A673 (cell line): Measurements from ENCODE around the gene RNF157. TPM values are rescaled to one million over a fixed set of nuclear protein-coding genes. Genes with fewer than 3 reads are reported as not detected.

Experiments used
- BruUV-seq: library from RNA; stranded (reverse); fragments of 400-500 nt; replicated peaks from 2 replicates; lab custom pipeline; 2021; lab: Mats Ljungman, UMichigan
- CTCF ChIA-PET: fragments of 300-600 bp; sonication (Branson Sonifier 250); formaldehyde crosslinking; loops from one replicate; lab custom pipeline; 2022; ENCODE audit warnings: antibody characterized with exemption; lab: Charles Lee
- POLR2A ChIA-PET: fragments of 300-600 bp; sonication (Branson Sonifier 250); formaldehyde crosslinking; loops from one replicate; lab custom pipeline; 2022; ENCODE audit warnings: antibody characterized with exemption; ENCODE audit not compliant: low non-redundant PET; lab: Charles Lee
- DNase-seq: peaks from one replicate; pipeline ENCODE4 v3.0.0-alpha.2; 2015; ENCODE audit warnings: low spot score
- H3K27ac ChIP-seq: fragments of 200-600 bp; sonication (generic); 2 replicates; pipeline ENCODE4 v1.5.1; 2016; ENCODE audit warnings: mixed run types, low read depth, mild to moderate bottlenecking, mixed read lengths, antibody characterized with exemption, low read length; ENCODE audit not compliant: poor library complexity, severe bottlenecking
- H3K27me3 ChIP-seq: fragments of 200-600 bp; sonication (generic); replicated peaks from 2 replicates; pipeline ENCODE4 v1.6.1; 2017; ENCODE audit warnings: mixed run types, low read depth, mild to moderate bottlenecking, mixed read lengths, antibody characterized with exemption, low read length; ENCODE audit not compliant: insufficient read depth, poor library complexity
- H3K36me3 ChIP-seq: fragments of 200-600 bp; sonication (generic); 2 replicates; pipeline ENCODE4 v1.6.1; 2016; ENCODE audit warnings: mixed run types, mild to moderate bottlenecking, mixed read lengths, antibody characterized with exemption, low read length; ENCODE audit not compliant: insufficient read depth, poor library complexity, severe bottlenecking
- H3K4me1 ChIP-seq: fragments of 200-600 bp; sonication (generic); 2 replicates; pipeline ENCODE4 v1.6.1; 2017; ENCODE audit warnings: mixed run types, mild to moderate bottlenecking, mixed read lengths, antibody characterized with exemption, low read length; ENCODE audit not compliant: insufficient read depth, poor library complexity, severe bottlenecking
- H3K4me3 ChIP-seq: fragments of 200-600 bp; sonication (generic); 2 replicates; pipeline ENCODE4 v1.5.1; 2016; ENCODE audit warnings: low read depth, mixed run types, mild to moderate bottlenecking, mixed read lengths, low read length; ENCODE audit not compliant: poor library complexity, severe bottlenecking
- H3K9me3 ChIP-seq: fragments of 200-600 bp; sonication (generic); 2 replicates; pipeline ENCODE4 v1.6.1; 2016; ENCODE audit warnings: mixed run types, low read depth, mild to moderate bottlenecking, mixed read lengths, antibody characterized with exemption, low read length; ENCODE audit not compliant: poor library complexity, severe bottlenecking
- EZH2 ChIP-seq: fragments of 200-600 bp; sonication (generic); IDR thresholded peaks from 2 replicates; pipeline ENCODE4 v1.6.1; 2017; ENCODE audit warnings: borderline replicate concordance, low read depth, mild to moderate bottlenecking, mixed read lengths, antibody characterized with exemption, low read length; ENCODE audit not compliant: poor library complexity, severe bottlenecking
- intact Hi-C: fragments of 100-400 bp; cut with micrococcal nuclease; formaldehyde crosslinking; loops from one replicate; pipeline ENCODE4 v1.10.0; 2022; ENCODE audit not compliant: unreplicated experiment
- total RNA-seq: library from RNA; stranded (reverse); gene quantifications from 2 replicates; pipeline ENCODE4 v1.2.3, GENCODE V29; 2021
- TF ChIP-seq, protein P1 (sequence below): fragments of 300-800, 200-600 bp; sonication (generic); conservative IDR thresholded peaks from 2 replicates; pipeline ENCODE4 v1.5.1; 2017; ENCODE audit warnings: low read depth, mild to moderate bottlenecking, antibody characterized with exemption, low read length, moderate library complexity, mixed read lengths

The RNF157 gene
- total RNA-seq, 1 experiment from 2014 or later, result 0.56 TPM

DNA sequence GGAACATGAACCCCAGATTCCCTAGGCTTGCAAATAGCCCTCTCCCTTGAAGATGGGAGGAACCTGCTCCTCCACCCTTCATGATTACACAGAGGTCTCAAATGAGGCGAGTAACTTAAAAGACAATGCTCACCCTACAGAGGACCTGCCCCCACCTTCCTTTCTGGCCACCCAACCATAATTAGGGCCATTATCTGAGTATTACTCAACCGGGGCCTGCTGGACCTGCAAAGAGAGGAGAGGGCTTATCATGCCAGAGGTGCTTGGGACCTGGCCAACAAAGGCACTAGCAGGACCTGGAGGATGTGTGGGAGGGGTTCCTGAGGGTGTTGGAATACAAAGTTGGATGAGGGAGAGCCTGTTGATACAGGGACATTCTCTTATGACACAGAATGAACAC is 42.4 kb downstream of the RNF157 start:
- POLR2A ChIA-PET, result no interaction called here
- intact Hi-C loops, result no loop called here
- CTCF ChIA-PET, result no interaction called here

DNA sequence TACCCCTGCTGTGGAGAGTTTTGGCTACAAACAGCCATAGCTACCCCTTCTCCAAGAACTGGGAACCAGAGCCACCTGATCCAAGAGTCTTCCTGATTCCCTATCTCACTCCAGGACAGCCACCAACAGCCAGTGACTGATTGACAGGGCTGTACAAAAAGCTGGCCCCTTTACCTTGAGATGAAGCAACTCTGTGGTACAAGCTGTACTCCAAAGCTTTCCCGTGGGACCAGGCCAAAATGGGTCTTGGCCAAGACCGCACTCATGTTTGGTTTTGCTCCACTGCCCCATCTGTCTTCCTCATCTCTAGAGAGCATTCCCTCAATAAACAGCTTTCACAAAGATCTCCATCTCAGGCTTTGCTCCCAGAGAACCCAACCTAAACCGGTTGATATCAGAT is 43.6 kb downstream of the RNF157 start:
- TF ChIP-seq, protein P1, sequence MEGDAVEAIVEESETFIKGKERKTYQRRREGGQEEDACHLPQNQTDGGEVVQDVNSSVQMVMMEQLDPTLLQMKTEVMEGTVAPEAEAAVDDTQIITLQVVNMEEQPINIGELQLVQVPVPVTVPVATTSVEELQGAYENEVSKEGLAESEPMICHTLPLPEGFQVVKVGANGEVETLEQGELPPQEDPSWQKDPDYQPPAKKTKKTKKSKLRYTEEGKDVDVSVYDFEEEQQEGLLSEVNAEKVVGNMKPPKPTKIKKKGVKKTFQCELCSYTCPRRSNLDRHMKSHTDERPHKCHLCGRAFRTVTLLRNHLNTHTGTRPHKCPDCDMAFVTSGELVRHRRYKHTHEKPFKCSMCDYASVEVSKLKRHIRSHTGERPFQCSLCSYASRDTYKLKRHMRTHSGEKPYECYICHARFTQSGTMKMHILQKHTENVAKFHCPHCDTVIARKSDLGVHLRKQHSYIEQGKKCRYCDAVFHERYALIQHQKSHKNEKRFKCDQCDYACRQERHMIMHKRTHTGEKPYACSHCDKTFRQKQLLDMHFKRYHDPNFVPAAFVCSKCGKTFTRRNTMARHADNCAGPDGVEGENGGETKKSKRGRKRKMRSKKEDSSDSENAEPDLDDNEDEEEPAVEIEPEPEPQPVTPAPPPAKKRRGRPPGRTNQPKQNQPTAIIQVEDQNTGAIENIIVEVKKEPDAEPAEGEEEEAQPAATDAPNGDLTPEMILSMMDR, result no peak
- TF ChIP-seq EZH2, result no peak
- CTCF ChIA-PET, result no interaction called here
- no peak overlapping the region for H3K4me3 ChIP-seq
- H3K27ac ChIP-seq, result no peak overlapping the region
- BruUV-seq, result no TSS peak
- H3K36me3 ChIP-seq, result no peaks in the 10 kb centered on the region
- intact Hi-C loops, result no loop called here
- no peaks in the 10 kb centered on the region for H3K4me1 ChIP-seq
- no peaks in the 10 kb centered on the region for H3K27me3 ChIP-seq
- no peaks in the 10 kb centered on the region for H3K9me3 ChIP-seq
- no peak for DNase-seq
- POLR2A ChIA-PET, result no interaction called here

More for the DNA sequence above, 42.4 kb downstream of the RNF157 start:
- Histone ChIP-seq H3K27ac (no peak overlapping the region), H3K36me3 (no peaks in the 10 kb centered on the region), H3K27me3 (no peaks in the 10 kb centered on the region), H3K9me3 (no peaks in the 10 kb centered on the region), H3K4me3 (no peak overlapping the region), H3K4me1 (no peaks in the 10 kb centered on the region)
- DNase-seq, result no peak
- no TSS peak for BruUV-seq
- no peak for TF ChIP-seq EZH2
- TF ChIP-seq, protein P1, result no peak

DNA sequence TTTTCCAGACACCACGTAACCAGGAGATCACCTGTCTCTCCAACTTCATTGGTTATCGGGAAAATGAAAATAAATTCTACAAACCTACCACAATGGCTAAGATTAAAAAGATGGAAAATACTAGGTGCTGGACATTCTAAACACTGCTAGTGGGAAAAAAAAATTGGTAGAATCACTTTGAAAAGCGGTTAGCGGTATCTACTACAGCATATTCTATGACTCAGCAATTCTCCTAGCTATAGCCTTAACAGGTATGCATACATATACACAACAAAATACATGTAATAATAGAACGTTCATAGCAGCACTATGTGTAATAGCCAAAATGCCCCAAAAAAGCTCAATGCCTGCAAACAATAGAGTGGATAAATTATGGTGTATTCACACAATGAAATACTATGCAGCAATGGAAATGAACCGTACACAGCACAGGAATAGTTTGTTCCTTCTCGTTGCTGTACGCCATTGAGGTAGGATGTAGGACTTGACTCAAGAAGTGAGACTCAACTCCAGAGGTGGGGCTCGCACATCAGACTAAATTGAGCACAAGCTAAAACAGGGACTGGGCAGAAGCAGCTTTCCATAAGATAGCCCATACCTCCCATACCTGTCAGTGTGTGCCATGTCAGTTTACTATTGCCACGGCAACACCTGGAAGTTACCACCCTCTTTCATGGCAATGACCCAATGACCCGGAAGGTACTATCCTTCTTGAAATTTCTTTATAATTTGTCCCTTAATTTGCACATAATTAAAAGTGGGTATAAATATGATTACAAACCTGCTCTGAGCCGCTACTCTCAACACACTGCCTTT is 44.8 kb downstream of the RNF157 start:
- no peaks in the 10 kb centered on the region for H3K36me3 ChIP-seq
- BruUV-seq, result no TSS peak
- intact Hi-C loops, result no loop called here
- H3K27ac ChIP-seq, result no peak overlapping the region
- ChIA-PET CTCF (no interaction called here), POLR2A (no interaction called here)
- no peaks in the 10 kb centered on the region for H3K9me3 ChIP-seq
- no peak for DNase-seq
- no peak overlapping the region for H3K4me3 ChIP-seq
- H3K4me1 ChIP-seq, result no peaks in the 10 kb centered on the region
- no peaks in the 10 kb centered on the region for H3K27me3 ChIP-seq
- TF ChIP-seq, protein P1, result no peak
- TF ChIP-seq EZH2, result no peak
